ENCODE data around the gene FCN2.

DNA sequence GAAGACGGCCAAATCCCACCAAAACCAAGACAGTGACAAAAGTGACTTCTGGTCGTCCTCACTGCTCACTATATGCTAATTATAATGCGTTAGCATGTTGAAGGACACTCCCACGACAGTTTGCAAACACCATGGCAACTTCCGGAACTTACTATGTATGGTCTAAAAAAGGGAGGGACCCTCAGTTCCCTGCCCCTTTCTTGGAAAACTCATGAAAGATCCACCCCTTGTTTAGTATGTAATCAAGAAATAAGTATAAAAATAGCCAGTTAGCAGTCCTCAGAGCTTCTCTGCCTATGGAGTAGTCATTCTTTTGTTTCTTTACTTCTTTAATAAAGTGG lies 9.5 kb downstream of the FCN2 start:
- TF ChIP-seq, protein P1, sequence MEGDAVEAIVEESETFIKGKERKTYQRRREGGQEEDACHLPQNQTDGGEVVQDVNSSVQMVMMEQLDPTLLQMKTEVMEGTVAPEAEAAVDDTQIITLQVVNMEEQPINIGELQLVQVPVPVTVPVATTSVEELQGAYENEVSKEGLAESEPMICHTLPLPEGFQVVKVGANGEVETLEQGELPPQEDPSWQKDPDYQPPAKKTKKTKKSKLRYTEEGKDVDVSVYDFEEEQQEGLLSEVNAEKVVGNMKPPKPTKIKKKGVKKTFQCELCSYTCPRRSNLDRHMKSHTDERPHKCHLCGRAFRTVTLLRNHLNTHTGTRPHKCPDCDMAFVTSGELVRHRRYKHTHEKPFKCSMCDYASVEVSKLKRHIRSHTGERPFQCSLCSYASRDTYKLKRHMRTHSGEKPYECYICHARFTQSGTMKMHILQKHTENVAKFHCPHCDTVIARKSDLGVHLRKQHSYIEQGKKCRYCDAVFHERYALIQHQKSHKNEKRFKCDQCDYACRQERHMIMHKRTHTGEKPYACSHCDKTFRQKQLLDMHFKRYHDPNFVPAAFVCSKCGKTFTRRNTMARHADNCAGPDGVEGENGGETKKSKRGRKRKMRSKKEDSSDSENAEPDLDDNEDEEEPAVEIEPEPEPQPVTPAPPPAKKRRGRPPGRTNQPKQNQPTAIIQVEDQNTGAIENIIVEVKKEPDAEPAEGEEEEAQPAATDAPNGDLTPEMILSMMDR (IDR thresholded peaks at IDR 0.05 in 2 of 3, conservative IDR thresholded peaks at IDR 0.05 in 1 of 3; ENCODE audit: insufficient read depth in 2 of 3, low read depth in 1 of 3, low read length in 3 of 3), result no peak
- TF ChIP-seq, protein P2, sequence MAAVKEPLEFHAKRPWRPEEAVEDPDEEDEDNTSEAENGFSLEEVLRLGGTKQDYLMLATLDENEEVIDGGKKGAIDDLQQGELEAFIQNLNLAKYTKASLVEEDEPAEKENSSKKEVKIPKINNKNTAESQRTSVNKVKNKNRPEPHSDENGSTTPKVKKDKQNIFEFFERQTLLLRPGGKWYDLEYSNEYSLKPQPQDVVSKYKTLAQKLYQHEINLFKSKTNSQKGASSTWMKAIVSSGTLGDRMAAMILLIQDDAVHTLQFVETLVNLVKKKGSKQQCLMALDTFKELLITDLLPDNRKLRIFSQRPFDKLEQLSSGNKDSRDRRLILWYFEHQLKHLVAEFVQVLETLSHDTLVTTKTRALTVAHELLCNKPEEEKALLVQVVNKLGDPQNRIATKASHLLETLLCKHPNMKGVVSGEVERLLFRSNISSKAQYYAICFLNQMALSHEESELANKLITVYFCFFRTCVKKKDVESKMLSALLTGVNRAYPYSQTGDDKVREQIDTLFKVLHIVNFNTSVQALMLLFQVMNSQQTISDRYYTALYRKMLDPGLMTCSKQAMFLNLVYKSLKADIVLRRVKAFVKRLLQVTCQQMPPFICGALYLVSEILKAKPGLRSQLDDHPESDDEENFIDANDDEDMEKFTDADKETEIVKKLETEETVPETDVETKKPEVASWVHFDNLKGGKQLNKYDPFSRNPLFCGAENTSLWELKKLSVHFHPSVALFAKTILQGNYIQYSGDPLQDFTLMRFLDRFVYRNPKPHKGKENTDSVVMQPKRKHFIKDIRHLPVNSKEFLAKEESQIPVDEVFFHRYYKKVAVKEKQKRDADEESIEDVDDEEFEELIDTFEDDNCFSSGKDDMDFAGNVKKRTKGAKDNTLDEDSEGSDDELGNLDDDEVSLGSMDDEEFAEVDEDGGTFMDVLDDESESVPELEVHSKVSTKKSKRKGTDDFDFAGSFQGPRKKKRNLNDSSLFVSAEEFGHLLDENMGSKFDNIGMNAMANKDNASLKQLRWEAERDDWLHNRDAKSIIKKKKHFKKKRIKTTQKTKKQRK (IDR thresholded peaks at IDR 0.05; ENCODE audit: borderline replicate concordance, low read depth, low read length), result no peak
- TF ChIP-seq XRCC4 (IDR thresholded peaks at IDR 0.05; ENCODE audit: extremely low read depth, insufficient read depth, insufficient read length) (no peak), MECOM (CRISPR knock-in tag; IDR thresholded peaks at IDR 0.05) (no peak)

Measured in K562 (cell line).